Measurements from ENCODE around the gene TMEM232. TPM values are rescaled to one million over a fixed set of nuclear protein-coding genes. Genes with fewer than 3 reads are reported as not detected.

The TMEM232 gene
- total and polyA plus RNA-seq, 9 of the 15 experiments (the other 6 are each of a cell fraction or from before 2014, with no cell fraction given): 0.09 to 2.2 (median 0.41) TPM

- TF ChIP-seq, protein P1, sequence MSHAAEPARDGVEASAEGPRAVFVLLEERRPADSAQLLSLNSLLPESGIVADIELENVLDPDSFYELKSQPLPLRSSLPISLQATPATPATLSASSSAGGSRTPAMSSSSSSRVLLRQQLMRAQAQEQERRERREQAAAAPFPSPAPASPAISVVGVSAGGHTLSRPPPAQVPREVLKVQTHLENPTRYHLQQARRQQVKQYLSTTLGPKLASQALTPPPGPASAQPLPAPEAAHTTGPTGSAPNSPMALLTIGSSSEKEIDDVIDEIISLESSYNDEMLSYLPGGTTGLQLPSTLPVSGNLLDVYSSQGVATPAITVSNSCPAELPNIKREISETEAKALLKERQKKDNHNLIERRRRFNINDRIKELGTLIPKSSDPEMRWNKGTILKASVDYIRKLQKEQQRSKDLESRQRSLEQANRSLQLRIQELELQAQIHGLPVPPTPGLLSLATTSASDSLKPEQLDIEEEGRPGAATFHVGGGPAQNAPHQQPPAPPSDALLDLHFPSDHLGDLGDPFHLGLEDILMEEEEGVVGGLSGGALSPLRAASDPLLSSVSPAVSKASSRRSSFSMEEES (CRISPR knock-in tag; IDR thresholded peaks at IDR 0.05): peak; percentile 92
- no peak for TF ChIP-seq TAF15 (IDR thresholded peaks at IDR 0.05; ENCODE audit: low read depth, low read length)
- peak; percentile 29 for TF ChIP-seq TBP (optimal IDR thresholded peaks at IDR 0.05; ENCODE audit: low read depth, low read length)
- no peak for TF ChIP-seq SMARCA5 (IDR thresholded peaks at IDR 0.05)
- TF ChIP-seq, protein P2, sequence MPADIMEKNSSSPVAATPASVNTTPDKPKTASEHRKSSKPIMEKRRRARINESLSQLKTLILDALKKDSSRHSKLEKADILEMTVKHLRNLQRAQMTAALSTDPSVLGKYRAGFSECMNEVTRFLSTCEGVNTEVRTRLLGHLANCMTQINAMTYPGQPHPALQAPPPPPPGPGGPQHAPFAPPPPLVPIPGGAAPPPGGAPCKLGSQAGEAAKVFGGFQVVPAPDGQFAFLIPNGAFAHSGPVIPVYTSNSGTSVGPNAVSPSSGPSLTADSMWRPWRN (IDR thresholded peaks at IDR 0.05; ENCODE audit: low read depth): no peak
- TF ChIP-seq MED1 (CRISPR knock-in tag; IDR thresholded peaks at IDR 0.05; ENCODE audit: borderline replicate concordance): no peak
- no peak for TF ChIP-seq TEAD4 (IDR thresholded peaks at IDR 0.05; ENCODE audit: low read length)
- TF ChIP-seq TEAD4 (CRISPR knock-in tag; IDR thresholded peaks at IDR 0.05; ENCODE audit: borderline replicate concordance): no peak
- no peak for TF ChIP-seq RNF2 (IDR thresholded peaks at IDR 0.05)
- TF ChIP-seq, protein P3, sequence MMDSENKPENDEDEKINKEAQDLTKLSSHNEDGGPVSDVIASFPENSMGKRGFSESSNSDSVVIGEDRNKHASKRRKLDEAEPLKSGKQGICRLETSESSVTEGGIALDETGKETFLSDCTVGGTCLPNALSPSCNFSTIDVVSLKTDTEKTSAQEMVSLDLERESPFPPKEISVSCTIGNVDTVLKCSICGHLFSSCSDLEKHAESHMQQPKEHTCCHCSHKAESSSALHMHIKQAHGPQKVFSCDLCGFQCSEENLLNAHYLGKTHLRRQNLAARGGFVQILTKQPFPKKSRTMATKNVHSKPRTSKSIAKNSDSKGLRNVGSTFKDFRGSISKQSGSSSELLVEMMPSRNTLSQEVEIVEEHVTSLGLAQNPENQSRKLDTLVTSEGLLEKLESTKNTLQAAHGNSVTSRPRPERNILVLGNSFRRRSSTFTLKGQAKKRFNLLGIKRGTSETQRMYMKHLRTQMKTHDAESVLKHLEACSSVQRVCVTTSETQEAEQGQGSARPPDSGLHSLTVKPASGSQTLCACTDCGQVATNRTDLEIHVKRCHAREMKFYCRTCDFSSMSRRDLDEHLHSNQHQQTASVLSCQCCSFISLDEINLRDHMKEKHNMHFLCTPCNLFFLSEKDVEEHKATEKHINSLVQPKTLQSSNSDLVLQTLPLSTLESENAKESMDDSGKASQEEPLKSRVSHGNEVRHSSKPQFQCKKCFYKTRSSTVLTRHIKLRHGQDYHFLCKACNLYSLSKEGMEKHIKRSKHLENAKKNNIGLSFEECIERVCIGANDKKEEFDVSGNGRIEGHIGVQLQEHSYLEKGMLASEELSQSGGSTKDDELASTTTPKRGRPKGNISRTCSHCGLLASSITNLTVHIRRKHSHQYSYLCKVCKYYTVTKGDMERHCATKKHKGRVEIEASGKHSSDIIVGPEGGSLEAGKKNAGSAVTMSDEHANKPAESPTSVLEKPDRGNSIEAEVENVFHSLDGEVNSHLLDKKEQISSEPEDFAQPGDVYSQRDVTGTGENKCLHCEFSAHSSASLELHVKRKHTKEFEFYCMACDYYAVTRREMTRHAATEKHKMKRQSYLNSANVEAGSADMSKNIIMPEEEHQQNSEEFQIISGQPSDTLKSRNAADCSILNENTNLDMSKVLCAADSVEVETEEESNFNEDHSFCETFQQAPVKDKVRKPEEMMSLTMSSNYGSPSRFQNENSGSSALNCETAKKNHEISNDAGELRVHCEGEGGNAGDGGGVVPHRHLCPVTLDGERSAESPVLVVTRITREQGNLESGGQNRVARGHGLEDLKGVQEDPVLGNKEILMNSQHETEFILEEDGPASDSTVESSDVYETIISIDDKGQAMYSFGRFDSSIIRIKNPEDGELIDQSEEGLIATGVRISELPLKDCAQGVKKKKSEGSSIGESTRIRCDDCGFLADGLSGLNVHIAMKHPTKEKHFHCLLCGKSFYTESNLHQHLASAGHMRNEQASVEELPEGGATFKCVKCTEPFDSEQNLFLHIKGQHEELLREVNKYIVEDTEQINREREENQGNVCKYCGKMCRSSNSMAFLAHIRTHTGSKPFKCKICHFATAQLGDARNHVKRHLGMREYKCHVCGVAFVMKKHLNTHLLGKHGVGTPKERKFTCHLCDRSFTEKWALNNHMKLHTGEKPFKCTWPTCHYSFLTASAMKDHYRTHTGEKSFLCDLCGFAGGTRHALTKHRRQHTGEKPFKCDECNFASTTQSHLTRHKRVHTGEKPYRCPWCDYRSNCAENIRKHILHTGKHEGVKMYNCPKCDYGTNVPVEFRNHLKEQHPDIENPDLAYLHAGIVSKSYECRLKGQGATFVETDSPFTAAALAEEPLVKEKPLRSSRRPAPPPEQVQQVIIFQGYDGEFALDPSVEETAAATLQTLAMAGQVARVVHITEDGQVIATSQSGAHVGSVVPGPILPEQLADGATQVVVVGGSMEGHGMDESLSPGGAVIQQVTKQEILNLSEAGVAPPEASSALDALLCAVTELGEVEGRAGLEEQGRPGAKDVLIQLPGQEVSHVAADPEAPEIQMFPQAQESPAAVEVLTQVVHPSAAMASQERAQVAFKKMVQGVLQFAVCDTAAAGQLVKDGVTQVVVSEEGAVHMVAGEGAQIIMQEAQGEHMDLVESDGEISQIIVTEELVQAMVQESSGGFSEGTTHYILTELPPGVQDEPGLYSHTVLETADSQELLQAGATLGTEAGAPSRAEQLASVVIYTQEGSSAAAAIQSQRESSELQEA (IDR thresholded peaks at IDR 0.05; ENCODE audit: low read depth): no peak
- TF ChIP-seq ZNF134 (CRISPR knock-in tag; conservative IDR thresholded peaks at IDR 0.05): no peak
- no peak for TF ChIP-seq SMAD3 (CRISPR knock-in tag; conservative IDR thresholded peaks at IDR 0.05)
- TF ChIP-seq RBM25 (IDR thresholded peaks at IDR 0.05; ENCODE audit: low read depth, low read length, severe bottlenecking): peak; percentile 74
- TF ChIP-seq NR2C1 (IDR thresholded peaks at IDR 0.05): no peak
- no peak for TF ChIP-seq NR2C1 (tag; IDR thresholded peaks at IDR 0.05)
- no peak for TF ChIP-seq ESRRB (CRISPR knock-in tag; IDR thresholded peaks at IDR 0.05; ENCODE audit: borderline replicate concordance)
- no peak for TF ChIP-seq HMG20A (CRISPR knock-in tag; conservative IDR thresholded peaks at IDR 0.05)
- TF ChIP-seq NCOA6 (IDR thresholded peaks at IDR 0.05): no peak
- no peak for TF ChIP-seq ZNF77 (CRISPR knock-in tag; IDR thresholded peaks at IDR 0.05)
- TF ChIP-seq FOSL1 (tag; conservative IDR thresholded peaks at IDR 0.05): no peak
- TF ChIP-seq BCOR (IDR thresholded peaks at IDR 0.05): no peak
These were observed at the start of gene TMEM232 (continued) for GRCh38 chr5:110726249-110727024.
